Gastrocnemius medialis (tissue), 4 donors: ENCODE data around the gene TAOK1. TPM values are rescaled to one million over a fixed set of nuclear protein-coding genes. Genes with fewer than 3 reads are reported as not detected.

Source experiments
- ATAC-seq, 2 donors: fragments of 150-250 bp; one replicate each; pipeline ENCODE4 v1.9.1; 2016
- DNase-seq, 2 donors: peaks; one replicate each; pipeline ENCODE4 v3.0.0-alpha.2; 2019
- H3K27ac ChIP-seq, 4 donors: fragments of 200-600 bp; sonication (generic); 1 replicate in 1 of 4; 2 replicates in 3 of 4; pipeline ENCODE4 v1.5.1; 2016 to 2018; ENCODE audit warnings: mild to moderate bottlenecking in 2 of 4, moderate library complexity in 1 of 4
- H3K27me3 ChIP-seq, 3 donors: fragments of 200-600 bp; sonication (generic) in 2 of 3; 1 replicate in 1 of 3; 2 replicates in 2 of 3; pipeline versions ENCODE4 v1.5.1 to v1.6.0; 2016 to 2019; ENCODE audit warnings: mild to moderate bottlenecking in 1 of 3, moderate library complexity in 1 of 3
- H3K36me3 ChIP-seq, 2 donors: fragments of 200-600 bp; sonication (generic) in 1 of 2; one replicate each; pipeline ENCODE4 v1.5.1; 2017 to 2018
- H3K4me1 ChIP-seq, 2 donors: fragments of 200-600 bp; sonication (generic) in 1 of 2; one replicate each; pipeline ENCODE4 v1.5.1; 2016 to 2017; ENCODE audit warnings: mild to moderate bottlenecking in 2 of 2
- H3K4me3 ChIP-seq, 4 donors: fragments of 200-600 bp; sonication (generic) in 3 of 4; 1 replicate in 1 of 4; 2 replicates in 3 of 4; pipeline ENCODE4 v1.5.1; 2016 to 2019; ENCODE audit warnings: mild to moderate bottlenecking in 2 of 4
- H3K9me3 ChIP-seq, 3 donors: fragments of 200-600 bp; sonication (generic) in 2 of 3; 1 replicate in 1 of 3; 2 replicates in 2 of 3; pipeline ENCODE4 v1.5.1; 2016 to 2019
- CTCF ChIP-seq, 5 experiments: fragments of 450-650 bp in 3 of 5; fragments of 200-600 bp in 2 of 5; sonication (generic) in 2 of 5; IDR thresholded peaks in 4 of 5; conservative IDR thresholded peaks in 1 of 5; 1 replicate in 4 of 5; 2 replicates in 1 of 5; pipeline ENCODE4 v1.5.1; 2016 to 2019; ENCODE audit warnings: antibody characterized with exemption in 5 of 5, mild to moderate bottlenecking in 3 of 5, moderate library complexity in 3 of 5
- POLR2A ChIP-seq, 2 donors: fragments of 450-650 bp; IDR thresholded peaks; one replicate each; pipeline ENCODE4 v1.6.1; 2017; ENCODE audit warnings: antibody characterized with exemption in 2 of 2, mild to moderate bottlenecking in 2 of 2, moderate library complexity in 2 of 2
- in situ Hi-C, 4 donors: fragments of 200-750 bp; cut with MboI; loops; one replicate each; pipeline versions ENCODE4 v1.15.0 to v1.8.0; 2017; ENCODE audit warnings: low sequenced_read_pairs in 4 of 4
- intact Hi-C: fragments of 100-400 bp; cut with DNase I; formaldehyde crosslinking; loops from one replicate; pipeline ENCODE4 v1.15.1; 2023; ENCODE audit warnings: low total_unique reads
- total RNA-seq, 4 donors: library from RNA; depleted of rRNA; stranded (reverse); fragments of >200 nt; gene quantifications; one replicate each; pipeline versions ENCODE4 v1.1.0 to v1.2.3, GENCODE V29; 2016

TAOK1 gene
- total RNA-seq, 4 donors from 2014 or later: 30.1 to 48.4 (median 35.7) TPM

- Histone ChIP-seq H3K27me3 (peaks cover 0 to 5% (median 0%) of the 10 kb centered on the region in 3 donors), H3K9me3 (no peaks in the 10 kb centered on the region), H3K4me1 (peaks cover 5 to 11% of the 10 kb centered on the region in 2 donors), H3K36me3 (no peaks in the 10 kb centered on the region), H3K4me3 (no peak overlapping the region), H3K27ac (no peak overlapping the region)
- peak in 1 of 2 donors; percentile 27 for DNase-seq
- intact Hi-C loops: loop anchor here (10.0 kb wide), 1 partner anchor 417 kb away; no protein-coding TSS in a partner anchor
- no peak for ATAC-seq
- in situ Hi-C loops: loop anchor here in 1 of 4 donors (25.0 kb wide), 1 partner anchor 375 kb away; the partner anchor contains the start of genes EFCAB5 and SSH2
- TF ChIP-seq POLR2A (IDR thresholded peaks at IDR 0.05) (no peak), CTCF (IDR thresholded peaks at IDR 0.05 in 4 of 5, conservative IDR thresholded peaks at IDR 0.05 in 1 of 5) (no peak)
Observed at GRCh38 chr17:29561554-29562517, 171.7 kb downstream of the TAOK1 start.

- Histone ChIP-seq H3K4me1 (peaks cover 5 to 11% of the 10 kb centered on the region in 2 donors), H3K27me3 (peaks cover 0 to 5% (median 0%) of the 10 kb centered on the region in 3 donors), H3K9me3 (no peaks in the 10 kb centered on the region), H3K27ac (no peak overlapping the region), H3K4me3 (no peak overlapping the region), H3K36me3 (no peaks in the 10 kb centered on the region)
- ATAC-seq: no peak
- no peak for DNase-seq
- intact Hi-C loops: loop anchor here (10.0 kb wide), 1 partner anchor 418 kb away; no protein-coding TSS in a partner anchor
- TF ChIP-seq POLR2A (IDR thresholded peaks at IDR 0.05): no peak
- TF ChIP-seq CTCF (IDR thresholded peaks at IDR 0.05 in 4 of 5, conservative IDR thresholded peaks at IDR 0.05 in 1 of 5): no peak
- in situ Hi-C loops: loop anchor here in 1 of 4 donors (25.0 kb wide), 1 partner anchor 375 kb away; the partner anchor contains the start of genes EFCAB5 and SSH2
Observed at GRCh38 chr17:29562615-29563014, 172.5 kb downstream of the TAOK1 start.

GRCh38 chr17:29563816-29564215 lies 173.7 kb downstream of the TAOK1 start:
- no peak overlapping the region for H3K27ac ChIP-seq
- H3K9me3 ChIP-seq: no peaks in the 10 kb centered on the region
- in situ Hi-C loops (loop anchor here in 1 of 4 donors (25.0 kb wide), 1 partner anchor 373 kb away; the partner anchor contains the start of genes EFCAB5 and SSH2), intact Hi-C loops (loop anchor here (10.0 kb wide), 1 partner anchor 419 kb away; no protein-coding TSS in a partner anchor)
- TF ChIP-seq POLR2A (IDR thresholded peaks at IDR 0.05) (no peak), CTCF (IDR thresholded peaks at IDR 0.05 in 4 of 5, conservative IDR thresholded peaks at IDR 0.05 in 1 of 5) (no peak)
- no peak for DNase-seq
- no peak for ATAC-seq
- H3K27me3 ChIP-seq: peaks cover 0 to 5% (median 0%) of the 10 kb centered on the region in 3 donors
- H3K36me3 ChIP-seq: no peaks in the 10 kb centered on the region
- H3K4me3 ChIP-seq: no peak overlapping the region
- H3K4me1 ChIP-seq: peaks cover 5 to 11% of the 10 kb centered on the region in 2 donors

- TF ChIP-seq POLR2A (IDR thresholded peaks at IDR 0.05): no peak
- no peak for TF ChIP-seq CTCF (IDR thresholded peaks at IDR 0.05 in 4 of 5, conservative IDR thresholded peaks at IDR 0.05 in 1 of 5)
- Histone ChIP-seq H3K9me3 (no peaks in the 10 kb centered on the region), H3K36me3 (no peaks in the 10 kb centered on the region), H3K4me1 (peaks cover 12 to 21% of the 10 kb centered on the region in 2 donors), H3K4me3 (peak overlapping the region; percentile 66 to 82 (median 79)), H3K27me3 (peaks cover 0 to 5% (median 0%) of the 10 kb centered on the region in 3 donors), H3K27ac (no peak overlapping the region)
- ATAC-seq (no peak), DNase-seq (peak in 1 of 2 donors; percentile 20)
- in situ Hi-C loops (loop anchor here in 1 of 4 donors (25.0 kb wide), 1 partner anchor 371 kb away; the partner anchor contains the start of genes EFCAB5 and SSH2), intact Hi-C loops (loop anchor here (5.0 to 10.0 kb wide), 2 partner anchors 366 to 421 kb away; partner anchors contain the start of gene SSH2)
Observed at GRCh38 chr17:29565643-29566472, 175.7 kb downstream of the TAOK1 start.
